Astrocyte of the spinal cord (primary cell): ENCODE data around the gene PRKACG.
"Not testable (repeated sequence)": the region's sequence is repeated elsewhere in the genome, so short reads cannot be mapped to it uniquely, and the experiment has no call there.

ENCODE experiments used
- DNase-seq: peaks from one replicate; pipeline ENCODE4 v3.0.0; 2011; ENCODE audit warnings: low read depth, low spot score
- H3K4me3 ChIP-seq: 2 replicates; pipeline ENCODE4 v1.5.1; 2011; ENCODE audit warnings: low read depth, mild to moderate bottlenecking, low read length, moderate library complexity
- in situ Hi-C: cut with HindIII; loops from 2 replicates; pipeline ENCODE4 v1.10.0; 2017; ENCODE audit warnings: low sequenced_read_pairs
- TF ChIP-seq, protein P1 (sequence below): IDR thresholded peaks from 2 replicates; pipeline ENCODE4 v1.5.1; 2012; ENCODE audit warnings: low read depth, mild to moderate bottlenecking, low read length, inconsistent platforms

Gene PRKACG

DNA sequence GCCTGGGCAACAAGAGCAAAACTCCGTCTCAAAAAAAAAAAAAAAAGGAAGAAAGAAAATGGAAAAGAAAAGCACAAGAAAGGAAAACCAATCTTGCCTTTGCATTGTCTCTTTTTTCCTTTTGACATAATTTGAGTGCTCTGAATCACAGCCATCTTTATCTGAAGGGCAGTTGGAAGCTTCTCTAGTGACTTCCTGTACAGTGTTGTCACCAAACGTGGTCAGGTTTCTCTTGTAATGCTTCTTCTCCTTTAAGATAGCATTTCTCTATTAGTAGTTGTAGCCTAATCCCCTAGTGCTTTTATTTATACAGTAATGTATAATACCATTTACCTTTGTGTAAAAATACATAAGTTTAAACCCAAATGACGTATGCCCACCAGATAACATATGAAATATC lies 18.1 kb downstream of the PRKACG start:
- in situ Hi-C loops = no loop called here
- DNase-seq = no peak
- no peak overlapping the region for H3K4me3 ChIP-seq
- TF ChIP-seq, protein P1, sequence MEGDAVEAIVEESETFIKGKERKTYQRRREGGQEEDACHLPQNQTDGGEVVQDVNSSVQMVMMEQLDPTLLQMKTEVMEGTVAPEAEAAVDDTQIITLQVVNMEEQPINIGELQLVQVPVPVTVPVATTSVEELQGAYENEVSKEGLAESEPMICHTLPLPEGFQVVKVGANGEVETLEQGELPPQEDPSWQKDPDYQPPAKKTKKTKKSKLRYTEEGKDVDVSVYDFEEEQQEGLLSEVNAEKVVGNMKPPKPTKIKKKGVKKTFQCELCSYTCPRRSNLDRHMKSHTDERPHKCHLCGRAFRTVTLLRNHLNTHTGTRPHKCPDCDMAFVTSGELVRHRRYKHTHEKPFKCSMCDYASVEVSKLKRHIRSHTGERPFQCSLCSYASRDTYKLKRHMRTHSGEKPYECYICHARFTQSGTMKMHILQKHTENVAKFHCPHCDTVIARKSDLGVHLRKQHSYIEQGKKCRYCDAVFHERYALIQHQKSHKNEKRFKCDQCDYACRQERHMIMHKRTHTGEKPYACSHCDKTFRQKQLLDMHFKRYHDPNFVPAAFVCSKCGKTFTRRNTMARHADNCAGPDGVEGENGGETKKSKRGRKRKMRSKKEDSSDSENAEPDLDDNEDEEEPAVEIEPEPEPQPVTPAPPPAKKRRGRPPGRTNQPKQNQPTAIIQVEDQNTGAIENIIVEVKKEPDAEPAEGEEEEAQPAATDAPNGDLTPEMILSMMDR = no peak

DNA sequence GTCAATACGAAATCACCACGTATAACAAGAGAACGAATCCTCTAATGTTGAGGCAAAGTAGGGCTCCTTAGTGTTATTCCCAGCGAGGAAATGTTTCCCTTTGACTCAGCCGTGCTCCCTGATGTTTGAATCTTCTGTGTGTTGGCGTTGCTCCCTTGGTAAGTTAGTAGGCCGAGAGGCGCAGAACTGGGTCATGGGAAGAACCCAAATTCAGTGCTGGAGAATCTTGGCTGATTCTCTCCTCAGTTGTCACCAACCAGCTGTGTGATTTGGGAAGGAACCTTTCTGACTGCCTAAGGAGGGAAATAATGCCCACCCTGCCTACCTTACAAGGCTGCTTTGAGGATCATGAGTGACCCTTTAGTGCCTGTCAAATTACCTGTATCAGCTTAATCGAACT lies 22.5 kb downstream of the PRKACG start:
- DNase-seq = no peak
- H3K4me3 ChIP-seq = no peak overlapping the region
- in situ Hi-C loops = no loop called here
- TF ChIP-seq, protein P1 = no peak

DNA sequence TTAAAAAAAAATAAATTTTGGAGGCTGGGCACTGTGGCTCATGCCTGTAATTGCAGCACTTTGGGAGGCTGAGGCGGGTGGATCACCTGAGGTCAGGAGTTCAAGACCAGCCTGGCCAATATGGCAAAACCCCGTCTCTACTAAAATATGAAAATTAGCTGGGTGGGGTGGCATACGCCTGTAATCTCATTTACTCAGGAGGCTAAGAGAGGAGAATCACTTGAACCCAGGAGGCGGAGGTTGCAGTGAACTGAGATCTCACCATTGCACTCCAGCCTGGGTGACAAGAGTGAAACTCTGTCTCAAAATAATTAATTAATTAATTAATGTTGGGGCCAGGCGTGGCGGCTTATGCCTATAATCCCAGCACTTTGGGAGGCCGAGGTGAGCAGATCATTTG lies 27.0 kb downstream of the PRKACG start:
- H3K4me3 ChIP-seq, DNase-seq, in situ Hi-C loops: not testable (repeated sequence)

DNA sequence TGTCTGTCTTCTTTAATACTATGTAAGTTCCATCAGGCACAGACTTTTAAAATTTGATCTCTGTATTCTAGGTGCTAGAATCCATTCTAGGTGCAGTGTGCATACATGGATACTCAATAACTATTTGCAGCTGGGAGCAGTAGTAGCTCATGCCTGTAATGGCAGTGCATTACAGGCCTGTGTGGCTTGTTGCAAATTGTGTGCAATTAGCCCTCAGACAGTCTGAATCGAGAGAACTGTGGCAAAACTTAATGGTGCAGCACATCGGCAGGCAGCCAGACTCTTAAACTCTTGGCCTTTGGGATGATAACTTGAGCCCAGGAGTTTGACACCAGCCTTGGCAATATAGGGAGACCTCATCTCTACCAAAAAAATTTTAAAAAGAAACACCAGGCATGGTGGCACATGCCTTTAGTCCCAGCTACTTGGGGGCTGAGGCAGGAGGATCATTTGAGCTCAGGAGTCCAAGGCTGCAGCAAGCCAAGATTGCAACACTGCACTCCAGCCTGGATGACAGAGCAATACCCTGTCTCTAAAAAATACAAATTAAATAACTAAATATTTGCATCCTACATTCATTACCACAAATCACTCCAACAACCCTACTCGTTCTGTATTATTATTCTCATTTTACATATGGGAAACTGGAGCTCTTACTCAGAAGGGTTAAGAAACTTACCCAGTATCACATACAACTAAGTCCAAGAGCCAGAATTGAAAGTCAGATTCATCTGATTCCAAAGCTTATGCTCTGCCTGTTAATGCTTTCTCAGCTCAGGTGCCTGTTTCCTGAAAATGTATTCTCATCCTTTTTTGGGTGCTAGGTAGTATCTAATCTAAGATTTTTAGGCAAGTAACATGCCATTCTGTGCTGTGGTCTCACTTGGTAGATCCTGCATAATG lies 30.1 kb downstream of the PRKACG start:
- no peak for DNase-seq
- in situ Hi-C loops = no loop called here

DNA sequence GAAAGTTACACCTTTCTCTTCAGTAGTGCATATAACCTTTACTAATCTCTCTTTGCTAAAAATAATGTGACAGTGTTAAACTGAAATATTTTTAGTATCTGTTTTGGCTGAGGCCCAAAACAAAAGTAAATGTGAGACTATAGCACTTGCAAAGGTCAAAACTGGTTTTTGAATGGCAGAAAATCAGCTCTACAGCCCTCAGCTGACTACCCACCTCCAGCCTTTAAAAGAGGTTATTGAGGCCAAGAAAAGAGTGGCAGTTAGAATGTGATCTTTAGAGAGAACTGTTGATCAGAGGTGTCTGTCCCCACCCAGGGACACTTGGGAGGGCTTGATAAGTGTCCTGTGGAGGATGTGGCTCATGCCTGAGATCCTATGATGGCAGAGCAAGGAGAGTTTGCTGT lies 30.9 kb downstream of the PRKACG start:
- no peak for DNase-seq
- H3K4me3 ChIP-seq = no peak overlapping the region
- TF ChIP-seq, protein P1 = no peak
- in situ Hi-C loops = no loop called here

More for the DNA sequence above, 30.1 kb downstream of the PRKACG start:
- TF ChIP-seq, protein P1 = no peak
- H3K4me3 ChIP-seq = no peak overlapping the region

DNA sequence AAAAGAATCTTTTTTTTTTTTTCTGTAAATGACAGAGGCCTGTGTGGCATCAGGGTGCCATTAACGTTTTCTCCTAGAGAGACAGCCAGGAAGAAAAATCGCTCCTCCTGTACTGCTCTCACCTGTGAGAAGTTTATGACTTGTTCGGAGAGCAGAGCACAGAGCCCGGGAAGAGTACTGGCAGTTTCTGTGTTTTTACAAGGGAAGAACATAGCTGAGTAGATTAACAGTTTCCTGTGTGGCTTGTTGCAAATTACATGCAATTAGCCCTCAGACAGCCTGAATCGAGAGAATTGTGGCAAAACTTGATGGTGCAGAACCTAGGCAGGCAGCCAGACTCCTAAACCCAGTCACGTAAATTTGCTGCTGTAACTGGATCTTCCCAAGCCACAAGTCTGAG lies 32.1 kb downstream of the PRKACG start:
- no peak for DNase-seq
- no peak overlapping the region for H3K4me3 ChIP-seq
- in situ Hi-C loops = no loop called here
- TF ChIP-seq, protein P1 = no peak

DNA sequence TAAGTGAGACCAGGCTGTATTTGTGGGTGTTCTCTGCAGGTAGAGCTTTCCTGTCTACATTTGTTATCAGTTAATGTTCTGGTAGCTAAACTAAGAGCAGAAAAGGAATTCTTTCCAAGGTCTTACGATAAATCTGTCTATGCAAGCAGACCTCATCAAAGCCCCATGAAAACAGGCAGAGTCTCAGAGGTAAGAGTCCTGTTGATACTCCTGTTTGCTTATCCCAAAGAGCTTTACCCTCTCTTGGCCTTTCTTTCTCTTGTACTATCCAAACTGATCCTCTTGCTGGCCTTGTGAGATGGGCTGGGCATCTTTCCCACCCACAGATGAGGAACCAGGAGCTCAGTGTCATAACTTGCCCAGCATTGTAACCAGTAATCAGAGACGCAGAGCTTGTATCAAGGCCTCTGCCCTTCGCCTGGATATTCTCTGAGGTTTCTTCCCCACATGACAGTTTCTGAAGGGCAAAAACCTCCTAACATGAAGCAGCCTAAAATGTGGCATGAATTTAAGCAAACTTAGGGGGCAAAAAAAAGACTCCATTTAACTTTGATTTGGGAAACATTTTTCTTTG lies 33.5 kb downstream of the PRKACG start:
- TF ChIP-seq, protein P1 = no peak
- DNase-seq = no peak

More for the DNA sequence above, 33.5 kb downstream of the PRKACG start:
- in situ Hi-C loops = no loop called here
- H3K4me3 ChIP-seq = no peak overlapping the region
